ELR (cell line): ENCODE measurements around the gene NFE2.
"Not testable (repeated sequence)": the region's sequence is repeated elsewhere in the genome, so short reads cannot be mapped to it uniquely, and the experiment has no call there.

Experiments used
- DNase-seq: peaks from one replicate; pipeline ENCODE4 v3.0.0-alpha.2; 2015; ENCODE audit warnings: low read depth

NFE2 gene

DNA sequence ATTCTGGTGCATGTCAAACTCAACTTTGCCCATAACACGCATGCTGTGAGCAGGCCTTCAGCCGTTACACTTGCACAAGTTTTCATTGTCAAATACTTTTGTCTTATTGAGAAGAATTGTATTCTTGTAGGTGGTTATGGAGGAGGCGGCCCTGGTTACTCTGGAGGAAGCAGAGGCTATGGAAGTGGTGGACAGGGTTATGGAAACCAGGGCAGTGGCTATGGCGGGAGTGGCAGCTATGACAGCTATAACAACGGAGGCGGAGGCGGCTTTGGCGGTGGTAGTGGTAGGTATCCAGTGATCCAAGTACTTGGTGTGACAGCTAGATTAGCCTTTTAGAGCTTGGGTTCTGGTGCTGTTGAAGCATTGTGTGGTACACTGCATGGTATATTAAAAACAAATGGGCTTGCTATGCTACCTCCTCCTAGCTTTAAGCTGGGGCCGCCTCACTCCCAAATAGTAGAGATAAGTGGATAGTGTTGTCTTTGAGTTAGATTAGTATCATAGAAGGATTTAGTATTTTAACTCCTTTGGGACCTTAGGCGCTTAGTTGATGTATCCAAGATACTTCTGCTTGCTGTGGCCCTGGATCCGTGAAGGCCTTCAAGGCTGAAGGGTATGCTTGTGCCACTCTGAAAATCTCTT lies 17.7 kb downstream of the NFE2 start:
- DNase-seq, result peak; percentile 39

DNA sequence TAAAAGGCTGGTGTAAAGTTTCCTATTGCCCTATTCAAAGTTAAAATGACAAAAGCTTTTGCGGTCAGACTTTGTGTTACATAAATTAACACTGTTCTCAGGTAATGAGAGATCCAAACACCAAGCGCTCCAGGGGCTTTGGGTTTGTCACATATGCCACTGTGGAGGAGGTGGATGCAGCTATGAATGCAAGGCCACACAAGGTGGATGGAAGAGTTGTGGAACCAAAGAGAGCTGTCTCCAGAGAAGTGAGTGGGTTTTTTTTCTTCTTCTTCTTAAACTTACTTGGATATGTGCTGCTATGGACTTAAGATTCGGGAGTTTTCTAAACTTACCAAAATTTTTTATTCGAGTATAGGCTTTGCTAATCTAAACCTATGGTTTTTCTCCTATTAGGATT lies 19.1 kb downstream of the NFE2 start:
- DNase-seq, result not testable (repeated sequence)

GRCh38 chr12:54281261-54281638 lies 19.6 kb downstream of the NFE2 start:
- peak; percentile 53 for DNase-seq

- DNase-seq, result peak; percentile 100
Observed at GRCh38 chr12:54280468-54281260, 20.2 kb downstream of the NFE2 start, which contains the start of gene HNRNPA1. HNRNPA1 (plus strand) TSS chr12:54280726; CDS start chr12:54280808, 82 bp downstream.

GRCh38 chr12:54279632-54280467 lies 21.0 kb downstream of the NFE2 start, which contains the start of gene CBX5:
CBX5 (minus strand) TSS chr12:54280122; CDS start chr12:54257650, 22,472 bp downstream.
- peak; percentile 100 for DNase-seq

DNA sequence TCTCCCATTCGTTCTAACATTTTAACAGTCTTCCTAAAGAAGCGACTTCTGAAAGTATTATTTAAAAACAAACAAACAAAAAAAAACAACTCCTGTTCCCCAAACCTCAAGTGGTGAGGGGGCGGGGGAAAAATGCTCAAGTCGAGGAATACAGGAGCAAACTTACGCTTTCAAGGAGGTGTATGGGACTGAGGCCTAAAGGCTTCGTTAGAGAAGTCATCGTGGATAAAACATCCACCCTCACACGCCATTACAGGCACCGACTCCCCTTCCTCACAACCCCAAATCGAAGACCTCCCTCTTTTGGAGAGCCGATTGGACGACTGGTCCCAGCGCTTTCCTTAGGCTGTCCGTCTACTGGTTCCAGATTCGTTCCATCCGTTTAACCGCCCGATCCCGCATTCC lies 21.6 kb downstream of the NFE2 start:
- no peak for DNase-seq

DNA sequence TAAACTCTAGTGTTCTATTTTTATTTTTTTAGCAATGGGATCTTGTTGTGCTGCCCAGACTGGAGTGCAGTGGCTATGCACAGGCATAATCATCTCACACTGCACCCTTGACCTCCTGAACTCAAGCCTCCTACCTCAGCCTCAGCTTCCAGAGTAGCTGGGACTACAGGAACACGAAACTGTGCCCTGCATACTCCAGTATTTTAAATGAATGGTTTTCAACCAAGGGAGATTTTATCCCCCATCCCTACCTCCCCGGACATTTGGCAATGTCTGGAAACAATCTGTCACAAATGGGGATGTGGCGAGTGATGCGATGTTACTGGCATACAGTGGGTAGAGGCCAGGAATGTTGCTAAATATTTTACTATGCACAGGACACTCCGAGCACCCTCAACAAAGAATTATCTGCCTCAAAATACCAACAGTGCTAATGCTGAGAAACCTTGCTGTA lies 23.0 kb downstream of the NFE2 start:
- peak; percentile 50 for DNase-seq

DNA sequence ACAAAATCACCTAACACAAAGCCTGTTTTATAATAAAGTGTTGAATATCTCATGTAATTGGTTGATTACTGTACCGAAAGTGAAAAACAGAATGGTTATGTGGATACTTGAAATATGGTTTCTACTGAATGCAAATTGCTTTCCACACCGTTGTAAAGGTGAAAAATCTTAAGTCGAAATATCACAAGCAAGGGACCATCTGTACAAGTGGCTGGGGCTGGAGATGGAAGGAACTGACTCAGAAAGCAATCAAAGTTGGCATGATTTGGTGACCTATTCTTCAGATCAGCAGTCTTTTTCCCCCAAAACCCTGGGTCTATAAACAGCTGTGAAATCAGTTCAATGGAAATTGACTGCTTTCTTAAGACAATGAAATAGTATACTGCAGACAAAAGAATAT lies 24.4 kb downstream of the NFE2 start:
- DNase-seq, result no peak

DNA sequence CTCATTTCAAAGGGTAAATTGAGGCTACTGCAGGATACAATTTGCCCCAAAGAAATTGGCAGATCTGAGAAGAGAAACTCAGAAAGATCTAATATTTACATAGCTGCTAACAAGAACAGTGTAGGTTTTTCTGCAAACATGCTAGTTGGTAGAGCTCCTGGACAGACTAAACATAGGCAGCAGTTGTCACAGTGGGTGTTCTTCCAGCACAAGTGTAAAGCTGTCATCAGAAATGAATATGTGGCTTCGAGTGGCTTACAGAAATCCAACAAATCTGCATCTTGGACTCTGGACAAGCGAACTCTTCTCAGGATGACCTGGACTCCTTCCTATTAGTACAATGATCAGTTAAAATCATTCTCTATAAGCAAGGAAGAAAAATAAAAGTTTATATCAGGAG lies 26.8 kb downstream of the NFE2 start:
- no peak for DNase-seq

DNA sequence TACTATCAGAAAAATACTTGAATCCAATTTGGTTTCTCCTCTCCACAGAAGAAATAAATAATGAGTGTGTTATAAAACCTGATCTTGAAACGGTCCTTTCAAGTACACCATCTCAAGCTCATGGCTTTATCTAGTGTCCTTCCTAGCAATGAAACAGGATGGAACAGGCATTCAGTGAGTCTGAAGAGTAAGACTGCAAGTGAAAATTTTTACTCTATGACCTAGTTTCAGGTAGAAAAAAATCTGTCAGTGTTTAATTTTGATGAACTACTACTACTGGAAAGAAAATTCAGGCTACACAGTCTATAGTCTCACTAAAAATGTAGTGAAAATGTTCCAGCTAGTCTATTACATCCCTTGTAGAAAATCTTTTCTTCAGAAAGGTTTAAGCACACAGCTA lies 28.6 kb downstream of the NFE2 start:
- DNase-seq, result no peak

GRCh38 chr12:54270345-54270744 lies 30.5 kb downstream of the NFE2 start:
- no peak for DNase-seq

DNA sequence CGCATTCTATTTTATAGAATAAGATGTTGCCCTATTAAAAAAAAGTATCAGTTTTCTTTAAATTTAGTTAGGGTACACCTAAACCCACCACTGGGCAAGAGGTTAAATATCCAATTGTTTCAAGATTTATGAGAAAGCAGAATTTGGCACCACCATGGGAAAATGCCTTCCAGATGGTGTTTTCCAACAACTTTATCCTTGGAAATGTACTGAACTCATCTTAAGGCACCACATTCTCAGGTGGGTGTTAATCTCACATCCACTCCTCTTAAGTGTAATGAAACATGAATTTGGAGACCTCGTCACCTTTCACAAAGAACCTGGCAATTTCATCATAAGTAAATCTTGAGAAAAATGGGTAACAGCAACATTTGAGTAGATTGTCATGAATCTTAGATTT lies 34.0 kb downstream of the NFE2 start:
- DNase-seq, result no peak

- DNase-seq, result no peak
Observed at GRCh38 chr12:54265364-54265812, 35.4 kb downstream of the NFE2 start.

DNA sequence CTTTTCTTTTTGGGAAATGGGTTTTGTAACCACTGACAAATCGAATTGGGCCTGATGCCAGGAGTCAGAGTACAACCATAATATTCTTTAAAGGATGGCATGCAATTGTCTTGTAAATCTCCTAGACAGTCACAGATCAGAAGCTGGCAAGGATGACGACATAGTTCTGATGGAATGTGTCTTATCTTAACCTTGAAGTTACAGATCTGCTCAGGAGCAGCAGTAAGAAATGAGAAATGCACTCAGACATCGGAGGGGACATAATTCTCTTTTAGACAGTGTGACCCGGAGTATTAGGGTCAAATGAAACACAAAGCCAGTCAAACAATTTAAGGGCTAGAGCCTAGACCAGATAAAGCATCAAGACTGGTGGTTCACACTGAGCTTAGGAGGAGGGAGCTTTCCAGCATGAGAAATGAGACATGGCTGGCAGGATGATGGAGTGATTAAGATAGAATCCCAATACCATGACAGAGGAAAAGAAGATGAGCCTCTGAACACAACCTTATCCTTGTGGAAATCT lies 38.4 kb downstream of the NFE2 start:
- DNase-seq, result peak; percentile 60

- no peak for DNase-seq
Observed at GRCh38 chr12:54261815-54262402, 38.9 kb downstream of the NFE2 start.

- DNase-seq, result peak; percentile 95
Observed at GRCh38 chr12:54259194-54260011, 41.4 kb downstream of the NFE2 start.

GRCh38 chr12:54258201-54258681 lies 42.6 kb downstream of the NFE2 start:
- peak; percentile 41 for DNase-seq

- no peak for DNase-seq
Observed at GRCh38 chr12:54257332-54257731, 43.5 kb downstream of the NFE2 start.

- no peak for DNase-seq
Observed at GRCh38 chr12:54253240-54253639, 47.6 kb downstream of the NFE2 start.

GRCh38 chr12:54251667-54252284 lies 49.0 kb downstream of the NFE2 start:
- peak; percentile 77 for DNase-seq
